ENCODE results near the gene MSI2.

Gene MSI2

GRCh38 chr17:57541472-57542394, 285.4 kb downstream of the MSI2 start:
- DNase-seq (ENCODE audit: low read depth) = peak; percentile 43

GRCh38 chr17:57542510-57542909, 286.2 kb downstream of the MSI2 start:
- no peak for DNase-seq (ENCODE audit: low read depth)

GRCh38 chr17:57543230-57543629, 286.9 kb downstream of the MSI2 start:
- DNase-seq (ENCODE audit: low read depth) = no peak

DNA sequence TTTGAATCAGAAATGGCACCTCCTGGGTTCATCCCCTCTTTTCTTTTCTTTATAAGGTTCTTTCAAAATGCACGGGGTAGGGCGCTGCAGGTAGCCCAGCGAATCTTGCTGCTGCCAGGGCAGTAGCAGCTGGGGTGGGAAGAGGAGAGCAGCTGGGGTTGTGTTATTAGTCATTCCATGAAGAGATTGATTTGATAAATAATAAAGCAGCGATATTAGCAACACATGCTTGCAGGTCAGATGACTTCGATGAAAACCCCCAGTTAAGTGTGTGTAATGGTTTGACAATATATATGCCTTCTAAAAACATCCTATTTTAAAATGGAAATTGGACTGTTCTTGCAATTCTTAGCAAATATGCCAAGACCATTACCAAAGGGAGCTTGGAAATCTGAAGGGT, 288.1 kb downstream of the MSI2 start:
- DNase-seq (ENCODE audit: low read depth) = no peak

DNA sequence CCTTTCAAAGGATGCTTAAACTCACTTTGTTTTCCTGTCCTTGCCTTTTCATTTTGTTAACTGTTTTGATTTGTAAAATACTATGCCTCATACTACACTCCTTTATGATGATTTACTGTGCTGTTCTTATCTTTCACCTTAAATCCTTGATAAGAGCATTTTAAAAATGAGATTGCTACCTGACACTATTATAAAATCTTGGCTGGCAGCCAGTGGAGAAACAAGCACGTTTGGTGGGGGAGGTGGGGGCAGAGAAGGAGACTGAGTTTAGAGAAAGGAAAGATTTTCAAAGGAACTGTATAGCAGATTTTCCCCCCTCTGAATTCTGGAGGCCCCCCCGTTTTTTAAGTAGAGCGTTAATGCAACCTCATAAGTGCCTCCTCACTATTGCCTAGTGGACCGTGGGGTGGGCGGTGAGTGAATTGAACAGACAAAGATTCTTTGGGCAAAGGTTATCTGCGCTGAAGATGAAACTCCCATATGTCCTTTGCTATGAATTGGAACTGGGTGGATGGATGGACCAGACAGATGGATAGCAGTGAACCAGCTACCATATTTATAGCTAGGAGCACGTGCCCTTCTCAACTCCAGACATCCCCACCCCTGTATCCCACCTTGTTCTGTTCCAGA, 288.6 kb downstream of the MSI2 start:
- no peak for DNase-seq (ENCODE audit: low read depth)

- no peak for DNase-seq (ENCODE audit: low read depth)
These were observed 289.5 kb downstream of the MSI2 start for GRCh38 chr17:57545731-57546342.

- DNase-seq (ENCODE audit: low read depth) = no peak
These were observed 292.4 kb downstream of the MSI2 start for GRCh38 chr17:57548421-57549410.

DNA sequence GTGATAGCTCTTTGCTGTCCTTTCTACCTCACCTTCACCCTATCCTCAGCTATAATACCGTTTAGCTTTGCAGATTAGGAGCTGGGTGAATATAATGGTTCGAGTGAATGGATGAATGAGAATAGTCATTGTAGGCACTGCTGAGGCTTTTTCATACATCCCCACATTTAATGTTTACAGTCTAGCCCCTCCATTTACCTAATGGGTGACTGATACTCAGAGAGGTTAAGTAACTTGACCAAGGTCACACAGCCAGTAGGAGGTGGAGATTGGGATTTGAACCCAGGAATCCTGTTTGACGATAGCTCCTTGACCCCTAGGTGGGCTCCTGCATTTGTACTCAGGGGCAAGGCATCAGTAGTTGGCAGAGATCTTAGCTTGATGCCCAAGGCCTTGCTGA, 293.1 kb downstream of the MSI2 start:
- DNase-seq (ENCODE audit: low read depth) = no peak

GRCh38 chr17:57550016-57550415, 293.7 kb downstream of the MSI2 start:
- DNase-seq (ENCODE audit: low read depth) = no peak

DNA sequence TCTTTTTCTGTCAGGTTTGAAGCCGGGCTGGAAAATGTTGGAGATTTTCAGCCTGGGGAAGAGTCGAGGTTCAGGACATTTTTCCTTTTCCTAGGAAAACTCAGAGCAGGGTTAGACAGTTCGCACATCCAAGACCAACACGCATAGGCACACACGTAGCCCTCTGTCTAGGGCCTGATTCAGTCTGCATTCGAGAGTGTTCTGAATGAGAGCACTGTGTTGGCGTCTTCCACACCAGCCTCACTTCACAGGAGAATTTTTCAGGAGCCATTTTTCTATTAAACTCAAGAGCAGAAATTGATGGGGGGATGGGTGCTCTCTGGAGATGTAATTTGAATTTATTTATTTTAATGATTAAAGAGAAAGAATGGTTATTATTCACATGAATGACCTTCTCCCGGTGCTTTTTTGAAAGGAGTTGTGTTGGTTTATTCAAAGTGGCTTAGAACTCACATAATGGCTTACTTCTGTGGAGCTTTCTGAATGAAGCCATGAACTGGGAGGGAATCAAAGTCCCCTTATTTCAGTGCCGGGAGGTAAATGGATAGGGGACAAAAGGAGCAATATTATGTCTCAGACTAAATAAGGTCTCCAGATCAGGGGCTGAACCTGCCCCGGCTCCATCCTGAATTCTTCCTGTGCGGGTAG, 294.5 kb downstream of the MSI2 start:
- DNase-seq (ENCODE audit: low read depth) = no peak

DNA sequence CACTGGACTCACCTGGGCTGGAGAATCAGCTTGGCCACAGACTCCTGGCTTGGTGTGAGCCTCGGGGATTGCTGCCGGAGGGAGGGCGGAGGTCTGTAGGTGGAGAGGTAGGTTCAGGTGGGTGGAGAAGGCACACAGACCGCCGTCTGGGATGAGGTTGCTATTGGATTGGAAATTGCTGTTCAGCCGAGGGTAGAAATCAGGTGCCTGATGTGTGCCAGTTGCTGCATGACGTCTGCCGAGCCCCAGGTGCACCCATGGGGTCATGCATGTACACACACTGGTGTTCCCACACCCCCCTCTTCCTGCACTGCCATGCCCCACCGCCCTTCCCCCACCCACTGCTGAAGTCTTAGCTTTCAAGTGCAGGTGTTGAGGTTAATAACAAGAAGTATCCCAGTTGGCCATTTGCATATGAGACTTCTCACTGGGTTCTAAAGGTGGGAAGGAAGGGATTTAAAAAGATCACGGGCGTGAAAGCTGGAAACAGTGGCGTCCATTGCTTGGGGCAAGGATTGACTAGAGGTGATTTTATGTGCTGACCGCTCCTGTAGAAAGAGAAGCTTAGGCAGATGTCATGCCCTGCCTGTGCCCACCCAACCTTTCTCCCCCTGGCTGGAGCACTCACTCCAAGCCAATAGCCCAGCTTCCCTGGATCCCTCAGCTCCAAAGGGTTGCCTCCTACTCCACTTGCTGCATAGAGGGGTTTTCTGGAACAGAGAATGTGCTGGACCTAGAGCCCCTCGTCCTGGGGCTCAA, 295.2 kb downstream of the MSI2 start:
- no peak for DNase-seq (ENCODE audit: low read depth)

DNA sequence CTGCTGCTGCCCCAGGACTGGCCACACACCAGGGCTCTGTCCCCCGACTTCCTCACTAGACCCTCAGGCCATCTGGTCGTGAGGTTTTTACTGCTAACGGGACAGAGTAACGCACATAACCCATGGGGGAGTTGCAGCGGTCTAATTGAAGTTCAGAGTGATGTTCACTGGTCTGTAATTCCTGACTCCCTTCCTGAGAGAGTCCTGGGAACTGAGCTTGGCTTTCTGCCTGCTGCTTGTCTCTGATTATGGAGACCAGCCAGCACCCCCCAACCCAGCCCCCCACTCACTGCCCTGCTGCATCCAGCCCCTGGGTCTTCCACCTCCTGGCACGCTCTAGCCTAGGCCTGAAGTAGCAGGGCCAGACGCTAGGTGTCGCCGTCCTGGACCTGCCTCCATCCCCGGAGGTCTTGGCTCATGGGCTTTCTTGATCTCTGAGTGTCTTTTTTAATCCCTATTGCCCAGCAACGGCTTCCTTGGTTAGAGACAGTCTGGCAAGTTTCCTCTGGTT, 295.8 kb downstream of the MSI2 start:
- DNase-seq (ENCODE audit: low read depth) = no peak

DNA sequence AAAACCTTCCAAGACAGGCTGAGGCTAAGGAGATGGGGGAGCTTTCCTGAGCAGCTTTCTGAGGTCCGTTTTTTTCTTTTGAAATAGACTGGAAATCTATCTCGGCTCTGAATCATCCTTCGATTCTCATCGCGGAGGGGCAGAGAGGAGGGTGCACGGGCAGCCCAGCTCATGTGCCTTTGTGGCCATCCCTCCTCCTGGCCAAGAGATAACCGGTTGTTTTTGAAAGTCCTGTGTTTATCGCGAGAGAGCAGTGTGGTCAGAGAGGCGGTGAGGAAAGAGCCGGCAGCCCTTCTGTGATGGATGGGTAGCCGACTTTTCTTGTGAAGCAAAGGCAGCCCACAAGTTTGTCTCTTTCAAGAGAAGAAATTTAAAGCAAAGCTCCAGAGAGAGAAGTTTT, 297.2 kb downstream of the MSI2 start:
- DNase-seq (ENCODE audit: low read depth) = no peak

- peak; percentile 27 for DNase-seq (ENCODE audit: low read depth)
These were observed 297.9 kb downstream of the MSI2 start for GRCh38 chr17:57553991-57554825.

DNA sequence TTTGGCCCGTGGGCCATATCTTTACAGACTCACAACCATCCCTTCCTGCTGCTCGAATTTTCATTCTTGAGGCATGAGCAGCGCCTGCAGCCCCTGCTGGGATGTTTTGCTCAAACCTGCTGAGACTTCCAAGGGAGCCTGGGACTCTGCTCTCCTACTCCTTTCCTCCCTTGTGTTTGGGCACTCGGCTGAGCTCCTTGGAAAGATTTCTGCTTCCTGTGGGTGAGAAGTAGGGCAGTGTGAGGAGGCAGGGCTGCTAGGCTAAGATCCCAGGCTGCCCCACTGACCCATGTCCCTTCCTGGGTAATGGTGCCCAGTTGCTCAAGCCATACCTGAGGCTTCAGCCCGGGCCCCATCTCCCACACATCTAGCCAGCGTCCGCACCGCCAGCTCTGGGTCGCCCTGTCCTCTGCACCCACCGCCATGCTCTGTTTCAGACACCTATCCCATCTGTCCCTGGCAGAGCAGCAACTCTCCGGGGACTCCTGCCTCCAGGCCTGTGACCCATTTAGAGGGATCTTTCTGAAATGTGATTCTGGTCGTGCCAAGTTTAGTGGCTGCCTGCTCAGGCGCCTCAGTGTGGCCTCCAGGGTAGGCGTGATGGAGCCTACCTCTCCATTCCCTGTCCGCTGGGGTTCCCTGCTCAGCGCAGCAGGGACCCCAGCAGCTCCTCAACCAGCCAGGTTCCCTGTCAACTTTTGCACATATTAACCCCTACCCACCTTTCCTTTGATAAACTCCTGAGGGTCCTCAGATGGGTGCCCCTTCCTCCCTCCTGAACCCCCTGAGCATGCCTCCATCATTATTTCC, 298.7 kb downstream of the MSI2 start:
- DNase-seq (ENCODE audit: low read depth) = no peak

- DNase-seq (ENCODE audit: low read depth) = peak; percentile 14
These were observed 299.4 kb downstream of the MSI2 start for GRCh38 chr17:57555636-57556175.

DNA sequence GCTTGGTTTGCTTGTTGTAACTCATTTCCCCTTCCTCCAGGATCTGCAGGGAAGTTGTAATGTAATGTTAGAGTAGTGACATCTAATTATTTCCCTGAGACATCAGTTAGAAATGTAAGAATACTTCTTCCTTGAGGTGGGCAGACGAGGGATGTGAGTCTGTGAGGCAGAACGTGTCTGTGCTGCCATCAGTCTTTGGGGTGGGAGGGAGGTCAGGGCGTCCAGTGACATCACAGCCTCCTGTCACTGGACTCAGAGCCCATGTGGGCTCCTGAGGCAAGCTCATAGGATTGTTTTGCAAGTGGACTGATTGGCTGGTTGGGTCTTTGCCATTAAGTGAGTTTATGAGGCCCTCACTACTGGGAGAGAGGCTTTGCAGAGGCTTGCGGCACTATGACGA, 300.0 kb downstream of the MSI2 start:
- DNase-seq (ENCODE audit: low read depth) = peak; percentile 36

DNA sequence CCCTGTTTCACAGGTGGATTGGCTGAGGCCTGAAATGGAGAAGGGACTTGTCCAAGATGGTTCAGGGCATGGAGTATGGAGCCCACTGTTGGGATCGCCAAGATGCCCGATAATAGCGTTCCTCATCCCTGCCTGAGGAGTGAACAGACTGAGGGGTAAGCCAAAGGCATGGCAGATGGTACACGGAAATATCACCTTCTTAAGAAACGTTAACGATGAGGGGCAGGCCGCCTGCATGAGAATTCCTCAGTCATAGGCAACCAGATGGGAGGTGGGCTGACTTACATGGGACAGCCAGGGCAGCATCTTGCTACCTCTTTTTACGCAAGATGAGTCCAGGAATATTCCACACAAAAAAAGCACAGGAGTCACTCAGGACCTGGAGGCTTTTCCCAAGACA, 300.7 kb downstream of the MSI2 start:
- DNase-seq (ENCODE audit: low read depth) = no peak
